H9 (cell line): ENCODE measurements around the gene C14orf132. TPM values are rescaled to one million over a fixed set of nuclear protein-coding genes. Genes with fewer than 3 reads are reported as not detected.

Experiments
- DNase-seq: peaks from one replicate; pipeline ENCODE4 v3.0.0-alpha.2; 2017
- H2AFZ ChIP-seq: one replicate; pipeline ENCODE4 v1.6.1; 2013; ENCODE audit warnings: mild to moderate bottlenecking, low read length, control low read depth, moderate library complexity
- H2AK5ac ChIP-seq: 2 replicates; pipeline ENCODE4 v1.6.1; 2013; ENCODE audit warnings: low read length, control low read depth, mixed read lengths; ENCODE audit not compliant: insufficient read length
- H2BK120ac ChIP-seq: one replicate; pipeline ENCODE4 v1.6.1; 2013; ENCODE audit warnings: low read depth, mild to moderate bottlenecking, low read length, control low read depth, inconsistent platforms; ENCODE audit not compliant: poor library complexity, severe bottlenecking
- H2BK12ac ChIP-seq: 2 replicates; pipeline ENCODE4 v1.6.1; 2013; ENCODE audit warnings: low read length, control low read depth, mixed read lengths, low read depth; ENCODE audit not compliant: insufficient read length
- H2BK15ac ChIP-seq: 2 replicates; pipeline ENCODE4 v1.6.1; 2013; ENCODE audit warnings: low read depth, low read length, control low read depth
- H2BK20ac ChIP-seq: one replicate; pipeline ENCODE4 v1.6.1; 2013; ENCODE audit warnings: low read depth, mild to moderate bottlenecking, low read length, control low read depth, inconsistent platforms; ENCODE audit not compliant: poor library complexity, severe bottlenecking
- H2BK5ac ChIP-seq: 2 replicates; pipeline ENCODE4 v1.6.1; 2013; ENCODE audit warnings: low read length, control low read depth, mixed read lengths; ENCODE audit not compliant: insufficient read length
- H3K14ac ChIP-seq: 2 replicates; pipeline ENCODE4 v1.6.1; 2013; ENCODE audit warnings: low read length, control low read depth; ENCODE audit not compliant: insufficient read depth
- H3K18ac ChIP-seq: 2 replicates; pipeline ENCODE4 v1.6.1; 2013; ENCODE audit warnings: low read depth, mild to moderate bottlenecking, mixed read lengths, low read length, control low read depth; ENCODE audit not compliant: insufficient read length
- H3K23ac ChIP-seq: 2 replicates; pipeline ENCODE4 v1.6.1; 2013; ENCODE audit warnings: low read length, control low read depth, mixed read lengths, low read depth; ENCODE audit not compliant: insufficient read length
- H3K23me2 ChIP-seq: 2 replicates; pipeline ENCODE4 v1.6.1; 2013; ENCODE audit warnings: low read depth, mild to moderate bottlenecking, mixed read lengths, low read length, control low read depth; ENCODE audit not compliant: insufficient read length, poor library complexity, severe bottlenecking
- H3K27ac ChIP-seq: 2 replicates; pipeline ENCODE4 v1.5.1; 2013; ENCODE audit warnings: low read length, control low read depth, mixed read lengths, low read depth; ENCODE audit not compliant: insufficient read length
- H3K27me3 ChIP-seq: 2 replicates; pipeline ENCODE4 v1.6.1; 2013; ENCODE audit warnings: low read length, control low read depth, inconsistent platforms; ENCODE audit not compliant: insufficient read depth
- H3K4ac ChIP-seq: 2 replicates; pipeline ENCODE4 v1.6.1; 2013; ENCODE audit warnings: low read depth, mild to moderate bottlenecking, control low read depth, inconsistent platforms, low read length, moderate library complexity
- H3K4me1 ChIP-seq: 2 replicates; pipeline ENCODE4 v1.6.1; 2013; ENCODE audit warnings: low read length, control low read depth, inconsistent platforms; ENCODE audit not compliant: insufficient read depth
- H3K4me2 ChIP-seq: 2 replicates; pipeline ENCODE4 v1.6.1; 2013; ENCODE audit warnings: low read length, control low read depth, mixed read lengths; ENCODE audit not compliant: insufficient read length, insufficient read depth
- H3K56ac ChIP-seq: 2 replicates; pipeline ENCODE4 v1.6.1; 2013; ENCODE audit warnings: low read depth, mild to moderate bottlenecking, mixed read lengths, low read length, control low read depth; ENCODE audit not compliant: insufficient read length
- H3K79me1 ChIP-seq: 2 replicates; pipeline ENCODE4 v1.6.1; 2013; ENCODE audit warnings: low read depth, mild to moderate bottlenecking, moderate library complexity, low read length, control low read depth, inconsistent platforms; ENCODE audit not compliant: insufficient read depth, poor library complexity, severe bottlenecking
- H3K79me2 ChIP-seq: 2 replicates; pipeline ENCODE4 v1.6.1; 2013; ENCODE audit warnings: low read length, control low read depth, inconsistent platforms; ENCODE audit not compliant: insufficient read depth
- H3K9ac ChIP-seq: 2 replicates; pipeline ENCODE4 v1.6.1; 2013; ENCODE audit warnings: low read length, control low read depth, mixed read lengths; ENCODE audit not compliant: insufficient read length; ENCODE audit errors: extremely low read depth
- H3K9me3 ChIP-seq: one replicate; pipeline ENCODE4 v1.6.1; 2013; ENCODE audit warnings: low read depth, low read length, inconsistent platforms; ENCODE audit not compliant: control insufficient read depth
- H3T11ph ChIP-seq: one replicate; pipeline ENCODE4 v1.6.1; 2013; ENCODE audit warnings: mild to moderate bottlenecking, low read length, control low read depth, inconsistent platforms
- H4K20me1 ChIP-seq: one replicate; pipeline ENCODE4 v1.6.1; 2013; ENCODE audit not compliant: control insufficient read depth, insufficient read length, insufficient read depth
- H4K5ac ChIP-seq: 2 replicates; pipeline ENCODE4 v1.6.1; 2013; ENCODE audit warnings: low read depth, mild to moderate bottlenecking, mixed read lengths, low read length, control low read depth; ENCODE audit not compliant: insufficient read length
- H4K8ac ChIP-seq: replicated peaks from 2 replicates; pipeline ENCODE4 v1.6.1; 2013; ENCODE audit warnings: low read length, control low read depth, mixed read lengths, low read depth; ENCODE audit not compliant: insufficient read length
- H4K91ac ChIP-seq: 2 replicates; pipeline ENCODE4 v1.6.1; 2013; ENCODE audit warnings: low read depth, mild to moderate bottlenecking, moderate library complexity, mixed read lengths, low read length, control low read depth; ENCODE audit not compliant: insufficient read length
- H3K27ac Mint-ChIP-seq, 3 experiments: 2 replicates in 2 of 3; 3 replicates in 1 of 3; pipeline ENCODE4 v1.8.0; 2020 to 2021; ENCODE audit warnings: mixed read lengths in 3 of 3, mild to moderate bottlenecking in 1 of 3, moderate library complexity in 1 of 3
- H3K27me3 Mint-ChIP-seq: 2 replicates; pipeline ENCODE4 v1.8.0; 2021; ENCODE audit warnings: low read depth, mild to moderate bottlenecking, moderate library complexity, mixed read lengths
- H3K36me3 Mint-ChIP-seq, 3 experiments: 2 replicates in 2 of 3; 3 replicates in 1 of 3; pipeline ENCODE4 v1.8.0; 2020 to 2021; ENCODE audit warnings: low read depth in 3 of 3, mixed read lengths in 3 of 3; ENCODE audit not compliant: insufficient read depth in 1 of 3
- H3K4me1 Mint-ChIP-seq, 2 experiments: 2 replicates each; pipeline ENCODE4 v1.8.0; 2020; ENCODE audit warnings: mixed read lengths in 2 of 2
- H3K4me3 Mint-ChIP-seq, 2 experiments: 2 replicates in 1 of 2; 3 replicates in 1 of 2; pipeline ENCODE4 v1.8.0; 2020 to 2021; ENCODE audit warnings: mild to moderate bottlenecking in 2 of 2, mixed read lengths in 2 of 2, moderate library complexity in 1 of 2
- H3K9me3 Mint-ChIP-seq, 2 experiments: 2 replicates in 1 of 2; 3 replicates in 1 of 2; pipeline ENCODE4 v1.8.0; 2020; ENCODE audit warnings: mild to moderate bottlenecking in 2 of 2, mixed read lengths in 2 of 2, moderate library complexity in 1 of 2
- WGBS: extraction: QIAGEN DNeasy Blood & Tissue Kit; methylation state at CpG from one replicate; pipeline ENCODE4 v1.1.7; 2013; ENCODE audit warnings: missing lambda C conversion rate, low lambda C conversion rate, mixed read lengths; ENCODE audit not compliant: insufficient read length; ENCODE audit errors: extremely low coverage; 5-methylcytosine and 5-hydroxymethylcytosine counted together
- total RNA-seq: library from RNA; stranded (reverse); gene quantifications from 2 replicates; pipeline ENCODE4 v1.2.1, GENCODE V29; 2021
- TF ChIP-seq, protein P1 (sequence below): fragments of 200-600 bp; sonication (generic); conservative IDR thresholded peaks from 3 replicates; pipeline ENCODE4 v1.8.0; 2021; ENCODE audit warnings: antibody characterized with exemption, mild to moderate bottlenecking

C14orf132 gene
- total RNA-seq, 1 experiment from 2014 or later, result 5.7 TPM

DNA sequence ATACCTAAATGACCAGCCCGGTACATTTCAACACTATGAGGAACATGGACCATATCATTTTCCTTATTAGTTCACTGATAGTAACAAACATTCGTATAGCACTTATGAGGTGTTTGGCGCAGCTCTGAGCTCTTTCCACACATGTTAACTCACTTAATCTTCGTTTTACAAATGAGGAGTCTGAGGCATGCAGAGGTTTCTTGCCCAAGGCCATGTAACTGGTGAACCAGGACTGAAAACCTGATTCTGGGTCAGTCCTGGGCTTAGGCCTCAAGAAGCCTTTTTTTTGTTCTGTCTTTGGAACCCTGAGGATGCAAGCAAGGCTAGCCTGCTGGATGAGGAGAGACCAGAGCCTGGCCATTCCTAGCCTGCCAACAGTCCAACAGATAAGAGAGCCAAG, 55.0 kb downstream of the C14orf132 start:
- no peak for DNase-seq
- Histone ChIP-seq H3K4ac (no peak overlapping the region), H4K8ac (no peak overlapping the region), H3K79me1 (no peaks in the 10 kb centered on the region), H3K27ac (no peak overlapping the region), H3K4me2 (no peak overlapping the region), H2BK20ac (no peak overlapping the region), H2BK5ac (no peak overlapping the region), H2AK5ac (no peak overlapping the region), H3K56ac (no peak overlapping the region), H2BK12ac (no peak overlapping the region), H3K27me3 (no peaks in the 10 kb centered on the region), H2AFZ (no peak overlapping the region), H3K4me1 (no peaks in the 10 kb centered on the region), H3K23me2 (no peaks in the 10 kb centered on the region), H2BK15ac (no peak overlapping the region), H4K5ac (no peak overlapping the region), H2BK120ac (no peak overlapping the region), H4K20me1 (no peaks in the 10 kb centered on the region), H3K9me3 (no peaks in the 10 kb centered on the region), H3K14ac (no peak overlapping the region), H3K18ac (no peak overlapping the region), H4K91ac (no peak overlapping the region), H3K79me2 (no peaks in the 10 kb centered on the region), H3K9ac (no peak overlapping the region), H3T11ph (no peak overlapping the region), H3K23ac (no peak overlapping the region)
- H3K4me3 Mint-ChIP-seq, result no peak overlapping the region
- TF ChIP-seq, protein P1, sequence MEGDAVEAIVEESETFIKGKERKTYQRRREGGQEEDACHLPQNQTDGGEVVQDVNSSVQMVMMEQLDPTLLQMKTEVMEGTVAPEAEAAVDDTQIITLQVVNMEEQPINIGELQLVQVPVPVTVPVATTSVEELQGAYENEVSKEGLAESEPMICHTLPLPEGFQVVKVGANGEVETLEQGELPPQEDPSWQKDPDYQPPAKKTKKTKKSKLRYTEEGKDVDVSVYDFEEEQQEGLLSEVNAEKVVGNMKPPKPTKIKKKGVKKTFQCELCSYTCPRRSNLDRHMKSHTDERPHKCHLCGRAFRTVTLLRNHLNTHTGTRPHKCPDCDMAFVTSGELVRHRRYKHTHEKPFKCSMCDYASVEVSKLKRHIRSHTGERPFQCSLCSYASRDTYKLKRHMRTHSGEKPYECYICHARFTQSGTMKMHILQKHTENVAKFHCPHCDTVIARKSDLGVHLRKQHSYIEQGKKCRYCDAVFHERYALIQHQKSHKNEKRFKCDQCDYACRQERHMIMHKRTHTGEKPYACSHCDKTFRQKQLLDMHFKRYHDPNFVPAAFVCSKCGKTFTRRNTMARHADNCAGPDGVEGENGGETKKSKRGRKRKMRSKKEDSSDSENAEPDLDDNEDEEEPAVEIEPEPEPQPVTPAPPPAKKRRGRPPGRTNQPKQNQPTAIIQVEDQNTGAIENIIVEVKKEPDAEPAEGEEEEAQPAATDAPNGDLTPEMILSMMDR, result no peak
- no CpG with 5 or more reads among the region's 4 CpGs for WGBS
- H3K9me3 Mint-ChIP-seq, result no peaks in the 10 kb centered on the region
- no peak overlapping the region; a peak in 1 of 7 replicates for H3K27ac Mint-ChIP-seq
- no peaks in the 10 kb centered on the region for H3K27me3 Mint-ChIP-seq
- peaks cover 31 to 46% of the 10 kb centered on the region in 2 experiments for H3K4me1 Mint-ChIP-seq
- H3K36me3 Mint-ChIP-seq, result no peaks in the 10 kb centered on the region; a peak in 4 of 7 replicates
